Dermis microvascular lymphatic vessel endothelial cell (primary cell): ENCODE data around the gene SAPCD1. TPM values are rescaled to one million over a fixed set of nuclear protein-coding genes. Genes with fewer than 3 reads are reported as not detected.

Experiments used
- DNase-seq, 2 donors: peaks; one replicate each; pipeline versions ENCODE4 v3.0.0 to v3.0.0-alpha.2; 2010; ENCODE audit warnings: low read depth in 2 of 2
- total RNA-seq: library from RNA; depleted of rRNA; stranded (reverse); fragments of >200 nt; gene quantifications from 2 replicates; pipeline ENCODE4 v1.2.1, GENCODE V29; 2014

The SAPCD1 gene
- total RNA-seq, 1 donor from 2014 or later: 3.3 TPM

- DNase-seq: peak; percentile 78 to 88
Observed at GRCh38 chr6:31729515-31729978, 32.9 kb upstream of the SAPCD1 start.

GRCh38 chr6:31729979-31730630 lies 32.4 kb upstream of the SAPCD1 start:
- peak; percentile 77 to 95 for DNase-seq

- DNase-seq: no peak
Observed at GRCh38 chr6:31730631-31731086, 31.8 kb upstream of the SAPCD1 start.

GRCh38 chr6:31732029-31732428 lies 30.4 kb upstream of the SAPCD1 start:
- no peak for DNase-seq

GRCh38 chr6:31733734-31734133 lies 28.7 kb upstream of the SAPCD1 start:
- DNase-seq: no peak

GRCh38 chr6:31734247-31734820 lies 28.1 kb upstream of the SAPCD1 start:
- DNase-seq: no peak

- DNase-seq: peak in 1 of 2 donors; percentile 82
Observed at GRCh38 chr6:31734821-31735406, 27.5 kb upstream of the SAPCD1 start.

GRCh38 chr6:31736021-31736767 lies 26.3 kb upstream of the SAPCD1 start, which contains the start of gene CLIC1:
CLIC1 (minus strand) TSS chr6:31736530; CDS start chr6:31736300, 230 bp downstream.
- DNase-seq: peak in 1 of 2 donors; percentile 82

GRCh38 chr6:31736768-31737314 lies 25.6 kb upstream of the SAPCD1 start:
- no peak for DNase-seq

- peak; percentile 61 to 69 for DNase-seq
Observed at GRCh38 chr6:31737315-31737990, 25.0 kb upstream of the SAPCD1 start.

- peak in 1 of 2 donors; percentile 91 for DNase-seq
Observed at GRCh38 chr6:31737991-31738979, 24.2 kb upstream of the SAPCD1 start.

GRCh38 chr6:31739639-31740396 lies 22.6 kb upstream of the SAPCD1 start, which contains the start of gene MSH5:
MSH5 (plus strand) TSS chr6:31740005; CDS start chr6:31740467, 462 bp downstream.
- DNase-seq: peak; percentile 98 to 99

GRCh38 chr6:31740397-31741223 lies 21.8 kb upstream of the SAPCD1 start:
- no peak for DNase-seq

- no peak for DNase-seq
Observed at GRCh38 chr6:31741815-31742214, 20.6 kb upstream of the SAPCD1 start.

- DNase-seq: no peak
Observed at GRCh38 chr6:31742894-31743293, 19.6 kb upstream of the SAPCD1 start.

- no peak for DNase-seq
Observed at GRCh38 chr6:31744422-31744821, 18.0 kb upstream of the SAPCD1 start.

GRCh38 chr6:31749301-31750036 lies 13.0 kb upstream of the SAPCD1 start:
- DNase-seq: no peak
